HG03039 (cell line): Measurements from ENCODE around the gene TMEM126A.
"Not testable (repeated sequence)": the region's sequence is repeated elsewhere in the genome, so short reads cannot be mapped to it uniquely, and the experiment has no call there.

Source experiments
- ATAC-seq: cut with Tn5 transposase; IDR thresholded peaks from one replicate; pipeline ENCODE4 v1.9.1; 2021; ENCODE audit warnings: mild to moderate bottlenecking, moderate library complexity; ENCODE audit not compliant: unreplicated experiment

The TMEM126A gene

DNA sequence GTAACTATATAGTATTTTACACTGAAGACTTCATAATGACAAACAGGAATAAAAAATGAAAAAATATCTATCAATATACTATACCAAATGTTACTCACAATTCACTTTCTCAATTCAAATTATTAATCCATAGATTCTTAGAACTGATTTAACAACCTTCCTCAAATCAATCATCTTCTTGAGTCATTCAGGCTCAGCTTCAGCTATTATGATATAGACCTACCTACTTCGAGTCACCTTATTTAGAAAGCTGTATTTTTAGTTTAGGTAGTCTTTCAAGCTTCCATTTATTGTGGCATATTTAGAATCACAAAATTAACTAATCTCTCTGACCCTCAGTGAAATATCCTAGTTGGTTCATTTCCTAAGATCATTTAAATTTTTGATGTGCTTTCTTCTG lies 9.0 kb downstream of the TMEM126A start:
- ATAC-seq = no peak

- ATAC-seq = no peak
Observed at GRCh38 chr11:85658180-85658579, 10.4 kb downstream of the TMEM126A start.

DNA sequence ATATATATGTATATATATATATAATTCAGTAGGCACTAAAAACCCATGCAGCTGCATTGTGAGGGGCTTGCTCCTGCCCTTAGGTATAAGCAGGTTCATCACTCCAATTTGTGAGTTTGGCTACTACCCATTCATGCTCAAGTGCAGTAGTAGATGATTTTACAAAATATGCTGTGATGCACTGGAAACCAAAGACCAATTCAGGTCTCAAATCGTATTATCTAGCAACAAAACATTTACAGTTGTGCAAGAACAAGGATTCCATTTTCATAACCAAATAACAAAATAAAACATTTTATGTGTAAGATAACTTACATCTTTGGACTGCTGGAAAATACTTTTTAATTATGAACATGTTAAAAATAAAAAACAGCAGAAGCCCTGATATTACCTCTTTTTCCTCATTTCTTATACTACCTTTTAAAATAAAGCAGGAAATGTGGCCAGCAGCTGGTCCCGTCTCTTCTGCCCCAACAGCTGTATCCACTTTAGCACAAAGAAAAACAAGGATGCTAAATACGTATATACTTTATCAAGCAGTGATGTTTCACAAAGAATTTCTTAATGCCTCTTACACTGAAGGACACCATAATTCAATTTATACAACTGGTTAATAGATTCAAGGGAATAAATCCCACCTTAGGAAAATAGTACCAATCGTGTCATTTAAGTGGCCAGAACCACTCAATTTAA lies 14.4 kb downstream of the TMEM126A start:
- ATAC-seq = no peak

DNA sequence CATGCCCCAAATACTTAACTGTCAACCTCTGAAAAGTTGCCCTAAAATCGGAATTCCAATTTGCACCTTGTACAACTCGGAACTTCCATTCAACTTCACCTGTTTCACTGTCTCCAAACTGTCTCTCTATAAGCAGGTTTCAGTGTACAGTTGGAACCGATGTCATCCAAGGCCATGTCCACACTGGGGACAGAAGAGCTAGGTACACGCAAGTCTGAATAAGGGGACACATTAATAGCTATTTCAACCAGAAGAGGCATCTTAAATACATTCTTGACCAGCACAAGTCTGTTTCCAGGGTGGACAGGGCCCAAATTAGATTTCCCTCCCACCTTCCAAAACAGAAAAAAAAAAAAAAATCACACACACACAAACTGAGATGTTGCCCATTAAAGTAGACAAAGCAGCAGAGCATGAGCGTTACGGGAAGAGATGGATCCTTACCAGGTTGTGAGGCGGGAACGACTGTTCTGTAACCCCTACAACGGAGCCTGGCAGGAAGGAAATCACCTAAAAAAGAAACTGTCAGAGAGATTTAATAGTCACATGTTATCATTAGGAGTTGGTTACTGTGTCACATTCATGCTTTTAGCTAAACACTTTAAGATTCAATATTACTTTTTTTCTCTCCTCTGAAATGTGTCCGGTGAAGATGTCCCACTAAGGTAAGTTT lies 15.4 kb downstream of the TMEM126A start:
- no peak for ATAC-seq

GRCh38 chr11:85663753-85664614 lies 16.2 kb downstream of the TMEM126A start:
- ATAC-seq = peak; percentile 69

- peak; percentile 87 for ATAC-seq
Observed at GRCh38 chr11:85664615-85665481, 17.1 kb downstream of the TMEM126A start, which contains the start of gene CREBZF. Gene CREBZF (minus strand): TSS chr11:85665129. CDS start chr11:85664875, 254 bp downstream.

- ATAC-seq = no peak
Observed at GRCh38 chr11:85665733-85666132, 18.0 kb downstream of the TMEM126A start.

DNA sequence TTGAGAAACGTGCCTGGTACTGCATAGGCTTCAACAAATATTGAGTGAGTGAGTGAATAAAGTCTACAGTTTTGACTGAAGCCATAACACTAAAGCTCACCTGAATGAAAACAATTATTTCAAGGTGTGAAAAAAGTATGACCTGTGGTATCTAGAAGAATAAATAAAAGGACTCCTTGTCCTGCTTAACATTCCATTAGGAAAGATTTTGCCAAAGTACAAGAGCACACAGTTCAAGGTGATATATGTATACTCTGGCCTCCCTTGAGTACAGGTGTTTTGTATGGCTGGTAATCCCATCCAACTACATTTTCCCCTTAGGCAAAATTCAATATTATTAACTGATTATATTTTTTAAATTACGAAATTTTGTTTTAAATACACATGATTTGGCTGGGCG lies 18.9 kb downstream of the TMEM126A start:
- no peak for ATAC-seq

- ATAC-seq = no peak
Observed at GRCh38 chr11:85668157-85668556, 20.4 kb downstream of the TMEM126A start.

DNA sequence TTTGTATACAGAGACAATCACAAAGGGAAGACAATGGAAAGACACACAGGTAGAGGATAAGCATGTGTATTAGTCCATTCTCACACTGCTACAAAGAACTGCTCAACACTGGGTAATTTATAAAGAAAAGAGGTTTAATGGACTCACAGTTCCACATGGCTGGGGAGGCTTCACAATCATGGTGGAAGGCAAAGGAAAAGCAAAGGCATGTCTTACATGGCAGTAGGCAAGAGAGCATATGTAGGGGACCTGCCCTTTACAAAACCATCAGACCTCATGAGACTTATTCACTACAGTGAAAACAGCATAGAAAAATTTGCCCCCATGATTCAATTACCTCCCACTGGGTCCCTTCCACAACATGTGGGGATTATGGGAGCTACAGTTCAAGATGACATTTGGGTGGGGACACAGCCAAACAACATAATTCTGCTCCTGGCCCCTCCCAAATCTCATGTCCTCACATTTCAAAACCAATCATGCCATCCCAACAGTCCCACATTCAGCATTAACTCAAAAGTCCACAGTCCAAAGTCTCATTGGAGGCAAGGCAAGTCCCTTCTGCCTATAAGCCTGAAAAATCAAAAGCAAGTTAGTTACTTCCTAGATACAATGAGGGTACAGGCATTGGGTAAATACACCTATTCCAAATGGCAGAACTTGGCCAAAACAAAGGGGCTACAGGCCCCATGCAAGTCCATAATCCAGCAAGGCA lies 23.3 kb downstream of the TMEM126A start:
- ATAC-seq = not testable (repeated sequence)

- no peak for ATAC-seq
Observed at GRCh38 chr11:85672105-85672902, 24.5 kb downstream of the TMEM126A start.

DNA sequence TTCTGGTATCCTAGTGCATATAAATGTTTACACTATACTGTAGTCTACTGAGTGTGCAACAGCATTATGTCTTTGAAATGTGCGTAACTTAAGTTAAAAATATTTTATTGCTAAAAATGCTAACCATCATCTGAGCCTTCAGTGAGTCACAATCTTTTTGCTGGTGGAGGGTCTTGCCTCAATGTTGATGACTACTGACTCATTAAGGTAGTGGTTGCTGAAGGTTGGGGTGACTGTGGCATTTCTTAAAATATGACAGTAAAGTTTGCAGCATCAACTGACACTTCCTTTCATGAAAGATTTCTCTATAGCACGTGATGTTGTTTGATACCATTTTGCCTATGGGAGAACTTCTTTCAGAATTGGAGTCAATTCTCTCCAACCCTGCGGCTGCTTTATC lies 25.6 kb downstream of the TMEM126A start:
- no peak for ATAC-seq

DNA sequence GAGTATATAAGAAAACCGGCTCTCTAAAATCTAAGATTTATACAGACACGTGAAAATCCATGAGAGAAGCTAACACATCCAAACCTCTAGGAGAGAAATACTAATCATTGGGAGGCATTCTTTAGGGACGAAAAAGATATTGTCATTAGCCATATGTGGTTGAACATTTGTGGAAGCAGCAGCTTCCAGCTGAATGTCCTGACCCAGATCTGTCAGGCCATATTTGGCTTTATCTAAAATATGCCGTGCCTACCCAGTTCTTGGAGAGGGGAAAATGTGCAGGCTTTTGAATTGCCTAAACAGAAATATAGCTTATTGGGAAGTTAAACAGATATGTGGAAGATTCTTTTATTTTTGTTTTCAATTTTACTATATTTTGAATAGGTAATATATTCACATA lies 31.8 kb downstream of the TMEM126A start:
- ATAC-seq = no peak

- ATAC-seq = no peak
Observed at GRCh38 chr11:85680897-85681296, 33.1 kb downstream of the TMEM126A start.

DNA sequence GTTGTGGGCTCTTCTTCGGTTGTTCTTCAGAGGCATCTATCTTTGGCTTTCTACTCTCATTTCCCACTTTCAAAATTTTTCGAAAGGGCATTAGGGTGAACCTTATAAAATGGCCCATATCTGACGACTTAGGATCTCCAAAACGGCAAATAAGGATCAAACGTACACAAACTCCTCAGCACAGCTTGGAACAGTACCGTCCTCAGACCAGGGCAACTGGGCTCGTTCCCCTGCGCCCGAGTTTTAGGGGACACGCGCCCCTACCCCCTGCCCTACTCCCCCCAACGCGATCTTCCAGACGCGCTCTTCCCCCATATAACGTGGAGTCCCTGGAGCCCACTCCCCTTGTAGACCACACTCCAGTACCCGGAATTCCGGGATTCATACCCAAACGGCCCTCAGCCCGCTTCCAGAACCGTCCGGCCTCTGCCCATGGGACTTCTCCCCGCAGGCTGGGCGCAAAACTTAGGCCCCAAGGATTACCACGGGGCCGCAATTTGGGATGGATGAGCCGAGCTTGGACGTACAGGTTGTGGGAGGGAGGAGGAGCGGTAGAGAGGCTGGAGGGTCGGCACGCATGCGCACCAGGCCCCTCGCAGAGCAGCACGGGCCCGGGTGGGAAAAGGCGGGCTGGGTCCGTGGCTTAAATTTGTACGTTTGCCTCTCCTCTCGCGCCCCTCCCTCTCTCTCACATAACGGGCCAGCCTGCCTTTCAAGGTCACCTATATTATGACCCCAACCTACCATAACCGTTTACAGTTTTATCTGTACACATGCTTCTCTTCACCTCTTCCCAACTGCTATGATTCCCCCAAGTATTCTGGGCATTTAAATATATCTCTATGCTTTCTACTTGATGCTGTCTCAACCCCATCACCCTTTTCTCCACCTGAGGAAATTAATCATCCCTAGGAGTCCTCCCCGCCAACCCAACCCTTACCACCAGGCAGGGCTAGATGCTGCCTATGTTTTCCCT lies 34.9 kb downstream of the TMEM126A start:
- ATAC-seq = peak; percentile 79

GRCh38 chr11:85685125-85685819 lies 37.5 kb downstream of the TMEM126A start:
- ATAC-seq = no peak

DNA sequence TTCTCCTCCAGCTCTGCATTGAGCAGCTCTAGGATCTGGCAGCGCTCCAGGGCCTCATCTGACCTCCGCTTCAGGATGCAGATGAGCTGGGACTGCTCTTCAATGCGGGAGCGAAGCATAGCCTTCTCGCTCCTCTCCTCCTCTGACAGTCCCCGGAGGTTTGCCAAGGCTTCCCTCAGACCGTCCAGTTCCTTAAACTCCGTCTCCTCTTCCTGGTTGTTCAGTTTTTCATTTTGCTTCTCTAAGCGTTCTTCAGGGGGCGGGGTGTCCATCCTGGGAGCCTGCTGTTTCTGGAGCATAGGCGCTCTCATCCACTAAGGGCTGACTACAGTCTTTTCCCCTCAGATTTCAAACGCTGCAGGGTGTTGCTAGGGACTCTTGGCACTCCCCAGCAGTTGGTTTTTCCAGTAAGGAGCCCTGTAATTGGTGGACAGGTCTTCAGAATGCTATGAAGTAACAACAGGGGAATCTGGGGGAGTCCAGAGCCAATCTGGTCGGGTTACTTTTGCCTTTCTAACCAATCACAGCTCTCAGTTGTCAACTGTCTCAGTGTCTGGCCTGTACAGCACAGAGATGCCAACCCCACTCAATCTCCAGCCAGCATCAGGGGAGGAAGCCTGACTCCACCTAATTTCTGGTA lies 38.2 kb downstream of the TMEM126A start, which contains the start of gene CCDC89:
TSS of gene CCDC89 (minus strand) at position 376 of the 640 bp plus-strand sequence. CDS start at position 311, 65 bp downstream.
- no peak for ATAC-seq
